HG03558 (cell line): ENCODE results near the gene NRSN2.
"Not testable (repeated sequence)": the region's sequence is repeated elsewhere in the genome, so short reads cannot be mapped to it uniquely, and the experiment has no call there.

Source experiments
- ATAC-seq: cut with Tn5 transposase; IDR thresholded peaks from one replicate; pipeline ENCODE4 v1.9.1; 2021; ENCODE audit warnings: moderate number of reproducible peaks; ENCODE audit not compliant: unreplicated experiment; ENCODE audit errors: extremely low read depth

NRSN2 gene

GRCh38 chr20:348972-349841 is 2.3 kb downstream of the NRSN2 start:
- ATAC-seq = no peak

GRCh38 chr20:353166-353565 is 6.3 kb downstream of the NRSN2 start:
- ATAC-seq = no peak

GRCh38 chr20:354298-354977 is 7.5 kb downstream of the NRSN2 start:
- ATAC-seq = no peak

- not testable (repeated sequence) for ATAC-seq
Measured at GRCh38 chr20:356154-356553, 9.2 kb downstream of the NRSN2 start.

GRCh38 chr20:356745-357144 is 9.8 kb downstream of the NRSN2 start:
- ATAC-seq = no peak

GRCh38 chr20:358891-359555 is 12.1 kb downstream of the NRSN2 start:
- no peak for ATAC-seq

GRCh38 chr20:361561-361960 is 14.7 kb downstream of the NRSN2 start:
- ATAC-seq = no peak

- no peak for ATAC-seq
Measured at GRCh38 chr20:362271-363254, 15.7 kb downstream of the NRSN2 start.

- ATAC-seq = no peak
Measured at GRCh38 chr20:363319-364078, 16.6 kb downstream of the NRSN2 start.

- no peak for ATAC-seq
Measured at GRCh38 chr20:364905-365794, 18.2 kb downstream of the NRSN2 start.

GRCh38 chr20:366041-366718 is 19.3 kb downstream of the NRSN2 start:
- no peak for ATAC-seq

- ATAC-seq = no peak
Measured at GRCh38 chr20:366719-367485, 20.0 kb downstream of the NRSN2 start.

GRCh38 chr20:367486-367887 is 20.6 kb downstream of the NRSN2 start:
- no peak for ATAC-seq

GRCh38 chr20:368915-369314 is 22.0 kb downstream of the NRSN2 start:
- ATAC-seq = no peak

- no peak for ATAC-seq
Measured at GRCh38 chr20:370151-370600, 23.3 kb downstream of the NRSN2 start.

- ATAC-seq = no peak
Measured at GRCh38 chr20:370977-371754, 24.3 kb downstream of the NRSN2 start.
